Fibroblast of skin of left quadriceps (primary cell): ENCODE measurements around the gene CCT6B.
"Not testable (repeated sequence)": the region's sequence is repeated elsewhere in the genome, so short reads cannot be mapped to it uniquely, and the experiment has no call there.

Experiments used
- DNase-seq, 2 experiments: peaks; one replicate each; pipeline ENCODE4 v3.0.0-alpha.2; 2013; ENCODE audit warnings: low read depth in 2 of 2

The CCT6B gene

GRCh38 chr17:34980353-34980680 lies 19.1 kb upstream of the CCT6B start, which contains the start of gene LIG3:
Gene LIG3, plus strand, starts transcription at chr17:34980512. Its CDS starts 2,494 bp downstream, at chr17:34983006.
- peak; percentile 85 to 86 for DNase-seq

- DNase-seq = no peak
These were observed 18.5 kb upstream of the CCT6B start for GRCh38 chr17:34979650-34980352.

- DNase-seq = no peak
These were observed 17.9 kb upstream of the CCT6B start for GRCh38 chr17:34979153-34979552.

- DNase-seq = no peak
These were observed 13.8 kb upstream of the CCT6B start for GRCh38 chr17:34974794-34975785.

- DNase-seq = no peak
These were observed 12.9 kb upstream of the CCT6B start for GRCh38 chr17:34974179-34974578.

GRCh38 chr17:34958438-34958837 lies 2.8 kb downstream of the CCT6B start:
- no peak for DNase-seq

GRCh38 chr17:34950780-34951179 lies 10.5 kb downstream of the CCT6B start:
- not testable (repeated sequence) for DNase-seq

GRCh38 chr17:34930283-34930682 lies 31.0 kb downstream of the CCT6B start:
- DNase-seq = no peak

GRCh38 chr17:34926661-34927060 lies 34.6 kb downstream of the CCT6B start:
- DNase-seq = no peak

- no peak for DNase-seq
These were observed 40.6 kb downstream of the CCT6B start for GRCh38 chr17:34920676-34921075.

GRCh38 chr17:34917381-34917780 lies 43.9 kb downstream of the CCT6B start:
- no peak for DNase-seq

GRCh38 chr17:34916120-34916519 lies 45.1 kb downstream of the CCT6B start:
- DNase-seq = no peak

- DNase-seq = no peak
These were observed 48.3 kb downstream of the CCT6B start for GRCh38 chr17:34913001-34913400.

GRCh38 chr17:34909040-34909439 lies 52.2 kb downstream of the CCT6B start:
- DNase-seq = no peak

- no peak for DNase-seq
These were observed 58.3 kb downstream of the CCT6B start for GRCh38 chr17:34902831-34903547.

- DNase-seq = no peak
These were observed 61.5 kb downstream of the CCT6B start for GRCh38 chr17:34899643-34900291.

GRCh38 chr17:34895383-34895782 lies 65.9 kb downstream of the CCT6B start:
- no peak for DNase-seq

- DNase-seq = no peak
These were observed 66.3 kb downstream of the CCT6B start for GRCh38 chr17:34894964-34895363.

GRCh38 chr17:34892461-34893249 lies 68.6 kb downstream of the CCT6B start:
- no peak for DNase-seq

GRCh38 chr17:34886831-34887230 lies 74.4 kb downstream of the CCT6B start:
- DNase-seq = no peak

GRCh38 chr17:34885076-34885475 lies 76.2 kb downstream of the CCT6B start:
- no peak for DNase-seq
